Measurements from ENCODE around the gene PDILT.

- TF ChIP-seq CTCF (IDR thresholded peaks at IDR 0.05; ENCODE audit: low read length), result no peak
- TF ChIP-seq EZH2 (IDR thresholded peaks at IDR 0.05; ENCODE audit: borderline replicate concordance, low read length), result no peak
These were observed 93.0 kb downstream of the PDILT start for GRCh38 chr16:20311548-20311947.

Data from OCI-LY1 (cell line).